HG02642 (cell line): ENCODE measurements around the gene CSPG4.
"Not testable (repeated sequence)": the region's sequence is repeated elsewhere in the genome, so short reads cannot be mapped to it uniquely, and the experiment has no call there.

Source experiments
- ATAC-seq: cut with Tn5 transposase; IDR thresholded peaks from one replicate; pipeline ENCODE4 v1.9.1; 2021; ENCODE audit warnings: mild to moderate bottlenecking; ENCODE audit not compliant: unreplicated experiment, poor library complexity

Gene CSPG4

GRCh38 chr15:75738647-75739325, 26.1 kb upstream of the CSPG4 start:
- peak; percentile 95 for ATAC-seq

- no peak for ATAC-seq
Observed at GRCh38 chr15:75738014-75738646, 25.5 kb upstream of the CSPG4 start.

DNA sequence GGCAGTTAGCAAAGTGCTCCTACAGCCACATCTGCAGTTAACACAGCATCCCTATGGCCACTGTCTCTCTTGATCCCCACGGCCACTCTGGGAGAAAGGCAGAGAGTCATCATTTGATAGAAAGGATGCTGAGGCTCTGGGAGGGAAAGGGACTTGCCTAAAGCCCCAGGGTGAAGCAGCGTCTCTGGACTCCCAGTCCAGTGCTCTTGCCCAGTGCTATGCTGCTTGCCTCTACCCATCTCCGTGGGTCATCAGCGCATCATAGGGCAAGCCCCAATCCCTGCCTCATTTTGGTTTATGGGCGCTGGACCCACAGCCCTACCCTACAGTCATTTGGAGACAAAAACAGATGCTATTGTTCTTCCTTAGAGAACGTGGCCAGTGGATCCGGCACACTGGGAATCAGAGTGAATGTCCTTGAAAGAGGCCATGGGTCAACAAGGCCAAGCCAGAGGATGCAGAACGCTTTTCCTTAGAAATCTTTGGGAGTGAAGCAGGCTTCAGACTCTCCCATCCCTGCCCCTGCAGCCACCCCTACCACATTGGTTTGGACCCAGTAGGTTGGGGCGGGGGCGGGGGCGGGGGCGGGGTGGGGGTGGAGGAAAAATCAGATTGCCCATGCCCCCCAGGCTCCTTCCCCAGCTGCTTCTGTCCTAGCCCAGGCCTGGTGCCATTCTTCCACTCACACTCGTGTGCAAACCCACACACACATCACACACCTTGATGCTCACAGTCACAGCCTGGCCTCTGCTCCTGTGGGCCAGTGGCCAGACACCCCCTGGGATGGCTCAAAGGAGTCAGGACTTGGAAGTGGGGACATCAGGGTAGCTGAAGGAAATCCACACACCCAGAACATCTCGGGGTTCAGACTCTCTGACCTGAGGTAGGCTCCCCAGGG, 24.7 kb upstream of the CSPG4 start:
- ATAC-seq: not testable (repeated sequence)

DNA sequence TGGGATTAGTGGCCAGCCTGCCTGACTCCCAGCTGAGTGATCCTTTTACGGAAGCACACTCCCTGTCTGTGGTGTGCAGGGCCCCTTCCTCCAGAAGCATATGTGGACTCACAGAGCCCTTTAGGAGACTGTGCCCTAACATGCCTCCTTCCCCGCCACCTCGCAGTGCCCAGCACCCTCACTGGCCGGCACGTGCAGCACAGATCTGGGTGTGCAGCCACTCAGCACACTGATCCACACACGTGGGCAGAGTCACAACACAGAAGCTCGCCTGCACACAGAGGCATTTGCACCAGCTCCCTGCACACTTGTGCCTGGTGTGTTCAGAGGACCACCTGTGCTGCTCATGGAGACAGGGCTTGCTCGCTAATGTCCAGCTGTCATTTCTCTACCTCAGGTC, 23.6 kb upstream of the CSPG4 start:
- no peak for ATAC-seq

DNA sequence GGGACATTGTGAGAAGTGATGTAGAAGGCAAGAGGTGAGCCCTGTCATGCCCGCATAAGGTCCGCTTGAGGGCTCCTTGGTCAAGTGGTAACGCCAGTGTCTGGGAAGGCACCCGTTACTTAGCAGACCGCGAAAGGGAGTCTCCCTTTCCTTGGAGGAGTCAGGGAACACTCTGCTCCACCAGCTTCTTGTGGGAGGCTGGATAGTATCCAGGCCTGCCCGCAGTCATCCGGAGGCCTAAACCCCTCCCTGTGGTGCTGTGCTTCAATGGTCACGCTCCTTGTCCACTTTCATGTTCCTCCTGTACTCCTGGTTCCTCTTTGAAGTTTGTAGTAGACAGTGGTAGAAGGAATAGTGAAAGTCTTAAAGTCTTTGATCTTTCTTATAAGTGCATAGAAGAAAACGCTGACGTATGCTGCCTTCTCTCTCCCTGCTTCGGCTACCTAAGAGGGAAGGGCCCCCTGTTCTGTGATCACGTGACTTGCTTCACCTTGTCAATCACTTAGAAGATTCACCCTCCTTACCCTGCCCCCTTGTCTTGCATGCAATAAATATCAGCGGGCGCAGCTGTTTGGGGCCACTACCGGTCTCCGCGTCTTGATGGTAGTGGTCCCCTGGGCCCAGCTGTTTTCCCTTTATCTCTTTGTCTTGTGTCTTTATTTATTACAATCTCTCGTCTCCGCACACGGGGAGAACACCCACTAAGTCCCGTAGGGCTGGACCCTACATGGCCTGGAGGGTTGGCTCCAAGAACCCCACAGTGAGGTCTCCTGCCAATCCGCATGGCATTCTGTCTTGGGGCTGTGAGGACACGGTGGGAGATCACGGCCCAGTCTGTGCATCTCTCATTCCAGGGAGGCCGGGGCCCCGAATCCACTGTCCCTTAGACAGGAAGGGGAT, 22.5 kb upstream of the CSPG4 start:
- not testable (repeated sequence) for ATAC-seq

DNA sequence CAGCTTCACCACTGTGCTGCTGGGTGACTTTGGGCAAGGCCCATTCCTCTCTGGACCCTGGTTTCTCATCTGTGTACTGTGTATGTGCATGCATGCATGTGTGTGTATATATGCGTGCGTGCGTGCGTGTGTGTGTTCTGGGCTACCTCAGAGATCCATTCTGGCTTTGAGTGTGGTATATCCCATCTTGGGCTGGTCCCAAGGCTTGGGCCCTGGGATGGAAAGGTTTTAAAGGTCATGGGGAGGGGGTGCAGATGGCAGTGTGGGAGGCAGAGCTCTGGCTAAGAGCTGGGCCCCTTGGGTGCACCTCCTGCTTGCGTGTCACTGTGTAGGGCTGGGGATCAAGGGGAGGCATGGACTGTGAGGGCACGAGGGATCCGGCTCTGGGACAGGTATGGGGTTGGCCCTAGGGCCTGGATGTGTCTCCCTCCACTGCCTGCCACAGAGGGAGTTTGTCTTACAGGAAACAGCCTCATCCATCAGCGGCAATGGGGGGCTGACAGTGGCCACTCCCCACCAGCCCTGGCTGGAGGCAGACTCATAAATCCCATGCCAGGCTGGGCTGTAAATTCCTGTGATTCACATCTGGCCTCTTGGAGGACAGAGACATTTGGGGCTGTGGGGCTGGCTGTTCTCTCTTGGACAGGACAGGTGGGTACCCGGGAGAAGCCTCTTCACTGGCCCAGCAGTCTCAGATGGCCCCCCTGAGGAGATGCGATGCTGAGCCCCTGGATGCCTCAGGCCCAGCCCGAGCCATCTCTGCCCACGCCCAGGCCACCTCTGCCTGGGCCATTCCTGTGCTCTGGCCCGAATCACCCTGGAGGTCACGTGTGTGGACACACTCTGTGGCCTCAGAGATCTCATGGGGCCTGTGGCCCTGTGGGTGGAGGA, 21.4 kb upstream of the CSPG4 start:
- ATAC-seq: no peak

GRCh38 chr15:75732809-75733451, 20.3 kb upstream of the CSPG4 start:
- no peak for ATAC-seq

GRCh38 chr15:75732177-75732808, 19.6 kb upstream of the CSPG4 start:
- ATAC-seq: no peak

DNA sequence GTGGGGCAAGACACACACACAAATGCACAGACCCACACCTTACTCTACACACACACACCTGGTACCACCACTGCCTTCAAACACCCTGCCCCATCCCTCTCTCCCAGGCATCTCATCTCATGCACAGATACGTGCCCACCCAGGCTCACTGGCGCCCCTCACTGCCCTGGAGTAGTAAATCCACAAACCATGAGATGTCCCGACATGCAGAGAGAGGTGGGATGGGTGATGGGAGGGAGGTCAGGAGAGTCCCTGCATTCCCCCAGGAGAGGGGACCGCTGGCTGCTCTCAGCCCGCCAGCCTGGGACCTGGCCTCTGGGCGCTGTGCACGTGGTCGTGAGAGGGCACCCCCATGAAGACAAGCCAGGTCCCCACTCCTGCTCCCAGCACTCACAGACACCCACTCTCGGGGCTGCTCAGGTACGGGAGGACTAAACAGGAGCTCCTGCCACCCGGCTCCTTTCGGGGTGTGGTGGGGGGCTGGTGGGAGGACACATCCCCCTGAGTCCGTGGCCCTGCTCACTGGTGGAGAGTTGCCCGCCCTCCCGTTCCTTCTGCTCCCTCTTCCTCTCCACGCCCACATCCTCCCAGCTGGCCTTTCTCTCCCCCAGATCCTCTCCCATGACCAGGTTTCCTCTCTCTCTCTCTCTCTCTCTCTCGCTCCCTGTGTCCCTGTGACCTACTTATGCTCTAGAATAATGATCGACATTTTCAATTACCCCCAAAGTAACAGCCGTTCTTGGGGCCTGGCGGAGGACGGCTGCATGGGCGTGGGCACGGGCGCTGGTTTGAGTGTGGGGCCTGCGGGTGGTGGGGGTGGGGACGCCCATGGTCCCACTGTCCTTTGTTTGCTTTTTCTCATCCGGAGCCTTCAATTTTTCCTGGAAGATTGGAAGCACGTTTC, 18.9 kb upstream of the CSPG4 start:
- no peak for ATAC-seq

GRCh38 chr15:75730376-75731247, 18.0 kb upstream of the CSPG4 start:
- ATAC-seq: not testable (repeated sequence)

DNA sequence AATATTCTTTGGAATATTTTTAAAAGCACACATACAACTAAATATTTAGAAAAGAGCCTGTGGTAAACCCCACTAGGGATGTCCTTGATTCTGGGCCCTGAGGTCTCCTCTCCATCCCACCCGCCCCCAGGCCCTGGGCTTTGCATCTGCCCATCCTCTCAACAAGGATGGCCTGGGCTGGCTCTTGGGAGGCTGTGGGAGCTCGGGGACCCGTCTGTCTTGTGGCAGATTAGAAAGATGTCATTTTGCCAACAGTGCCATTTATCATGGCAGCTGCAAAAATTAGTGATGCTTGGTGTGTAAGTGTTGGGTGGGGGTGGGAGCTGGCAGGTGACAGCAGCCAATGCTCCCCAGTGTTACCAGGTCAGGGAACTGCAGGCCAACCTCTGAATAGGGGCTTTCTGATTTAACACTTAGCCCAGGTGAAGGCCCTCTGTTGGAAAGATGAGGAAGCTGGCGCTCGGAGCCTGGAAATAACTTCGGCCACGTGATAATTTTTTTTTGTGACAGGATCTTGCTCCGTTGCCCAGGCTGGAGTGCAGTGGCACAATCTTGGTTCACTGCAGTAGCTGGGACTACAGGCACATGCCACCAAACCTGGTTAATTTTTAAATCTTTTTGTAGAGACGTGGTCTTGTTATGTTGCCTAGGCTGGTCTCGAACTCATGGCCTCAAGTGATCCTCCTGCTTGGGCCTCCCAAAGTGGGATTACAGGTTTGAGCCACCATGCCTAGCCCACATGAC, 16.9 kb upstream of the CSPG4 start:
- no peak for ATAC-seq

DNA sequence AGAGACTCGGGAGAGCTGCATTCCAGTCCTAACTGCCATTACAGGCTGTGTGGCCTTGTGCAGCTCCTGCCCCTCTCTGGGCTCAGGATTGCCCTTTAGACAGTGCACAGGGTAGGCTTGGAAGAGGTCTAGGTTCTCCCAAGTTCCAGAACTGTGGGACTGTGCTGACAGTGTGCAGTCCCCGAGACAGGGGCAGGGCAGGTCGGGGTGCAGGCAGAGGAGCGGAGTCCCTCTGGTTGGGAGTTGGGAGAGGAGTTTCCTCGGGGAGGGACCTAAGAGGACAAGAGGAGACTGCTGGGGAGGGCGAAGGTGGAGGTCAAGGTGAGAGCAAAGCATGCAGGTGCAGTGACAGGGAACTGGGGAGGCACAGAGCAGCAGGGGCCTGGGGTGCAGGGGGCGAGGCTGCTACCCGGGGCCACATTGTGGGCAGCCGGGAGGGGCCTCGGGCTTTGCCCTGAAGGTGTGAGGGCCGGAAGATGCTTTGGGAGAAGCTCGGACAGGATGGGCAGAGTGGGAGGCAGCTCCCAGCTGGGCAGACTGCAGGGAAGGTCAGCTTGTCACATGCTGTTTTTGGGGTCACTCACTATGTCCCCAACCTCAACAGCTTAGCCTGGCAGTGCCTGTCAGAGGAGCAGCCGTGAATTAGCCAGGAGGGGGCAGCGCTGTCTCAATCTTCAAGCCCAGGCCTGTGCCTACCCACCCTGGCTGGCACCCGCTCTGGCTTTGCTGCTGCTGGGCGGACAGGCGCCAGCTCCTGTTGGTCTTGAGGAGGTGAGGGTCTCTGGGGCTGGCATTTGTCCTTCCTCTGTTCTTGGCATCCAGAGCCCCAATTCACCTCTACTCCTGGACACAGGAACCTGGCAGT, 15.4 kb upstream of the CSPG4 start:
- ATAC-seq: no peak

- no peak for ATAC-seq
Observed at GRCh38 chr15:75727031-75727531, 14.4 kb upstream of the CSPG4 start.
